ENCODE measurements around the gene SOD3. TPM values are rescaled to one million over a fixed set of nuclear protein-coding genes. Genes with fewer than 3 reads are reported as not detected.

SOD3 gene
- total RNA-seq, 6 experiments from 2014 or later, result 13.9 to 18.5 (median 16.9) TPM

DNA sequence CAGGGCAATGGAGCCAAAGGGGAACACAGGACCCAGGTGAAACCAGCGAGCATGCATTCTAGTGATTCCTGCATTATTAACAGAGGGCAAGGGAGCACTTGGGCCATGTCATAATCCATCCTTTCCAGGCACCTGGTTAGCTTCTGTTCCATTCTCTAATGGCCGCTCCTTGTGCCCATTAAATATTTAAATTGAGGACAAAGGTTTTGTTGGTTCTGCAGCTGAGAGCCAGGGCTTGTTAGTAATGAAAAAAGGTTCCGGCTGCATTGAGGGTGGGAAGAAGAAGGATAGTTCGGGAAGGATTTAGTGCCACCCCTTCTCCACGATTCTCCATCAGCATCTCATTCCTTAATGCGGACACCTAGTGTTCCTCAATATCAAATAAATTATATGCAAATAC, 13.6 kb downstream of the SOD3 start:
- DNase-seq, result no peak
- TF ChIP-seq CTCF (IDR thresholded peaks at IDR 0.05), result no peak
- Mint-ChIP-seq H3K36me3 (ENCODE audit: low read depth) (peaks cover 22% of the 10 kb centered on the region), H3K4me1 (ENCODE audit: low read depth) (peaks cover 16% of the 10 kb centered on the region), H3K9me3 (no peaks in the 10 kb centered on the region; the same call in 1 of the 2 replicates), H3K27me3 (ENCODE audit: insufficient read depth) (no peaks in the 10 kb centered on the region), H3K27ac (no peak overlapping the region; the same call in 1 of the 2 replicates), H3K4me3 (no peak overlapping the region)

GRCh38 chr4:24809376-24809775, 14.0 kb downstream of the SOD3 start:
- H3K4me3 Mint-ChIP-seq, result no peak overlapping the region
- peaks cover 16% of the 10 kb centered on the region for H3K4me1 Mint-ChIP-seq (ENCODE audit: low read depth)
- no peaks in the 10 kb centered on the region for H3K27me3 Mint-ChIP-seq (ENCODE audit: insufficient read depth)
- H3K9me3 Mint-ChIP-seq, result no peaks in the 10 kb centered on the region; the same call in 1 of the 2 replicates
- peak overlapping the region; percentile 41; the same call in 1 of the 2 replicates for H3K27ac Mint-ChIP-seq
- H3K36me3 Mint-ChIP-seq (ENCODE audit: low read depth), result peaks cover 22% of the 10 kb centered on the region
- TF ChIP-seq CTCF (IDR thresholded peaks at IDR 0.05), result peak; percentile 33
- DNase-seq, result no peak

DNA sequence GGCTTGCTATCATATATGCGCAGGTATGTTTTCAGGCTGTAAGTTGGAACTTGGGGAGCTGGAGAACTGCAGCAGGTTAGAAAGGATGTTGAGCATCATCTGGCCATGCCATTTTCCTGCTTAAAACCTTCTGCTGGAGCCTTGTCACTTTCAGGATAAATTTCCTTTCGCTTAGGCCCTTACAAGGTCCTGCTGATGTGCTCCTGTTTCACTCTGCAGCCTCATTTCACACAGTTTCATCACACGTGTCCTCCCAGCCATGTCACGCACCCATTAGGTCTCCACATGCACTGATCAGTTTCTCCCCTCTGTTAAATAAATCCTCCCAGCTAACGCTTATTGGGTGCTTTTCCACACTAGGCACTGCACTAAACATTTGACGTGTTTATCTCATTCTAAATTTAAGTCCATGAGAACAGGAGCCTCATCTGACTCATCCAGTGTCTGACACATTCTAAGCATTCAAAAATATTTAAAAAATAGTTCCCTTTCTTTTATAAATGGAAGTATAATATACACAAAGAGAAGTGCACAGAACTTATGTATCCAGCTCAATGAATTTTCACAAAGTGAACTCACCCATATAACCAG, 14.5 kb downstream of the SOD3 start:
- Mint-ChIP-seq H3K4me1 (ENCODE audit: low read depth) (peaks cover 16% of the 10 kb centered on the region), H3K36me3 (ENCODE audit: low read depth) (peaks cover 22% of the 10 kb centered on the region), H3K9me3 (no peaks in the 10 kb centered on the region; the same call in 1 of the 2 replicates), H3K4me3 (no peak overlapping the region), H3K27me3 (ENCODE audit: insufficient read depth) (no peaks in the 10 kb centered on the region), H3K27ac (peak overlapping the region; percentile 41)
- DNase-seq, result peak; percentile 41
- TF ChIP-seq CTCF (IDR thresholded peaks at IDR 0.05), result no peak

- Mint-ChIP-seq H3K9me3 (no peaks in the 10 kb centered on the region; the same call in 1 of the 2 replicates), H3K27me3 (ENCODE audit: insufficient read depth) (no peaks in the 10 kb centered on the region), H3K4me3 (no peak overlapping the region), H3K27ac (no peak overlapping the region), H3K4me1 (ENCODE audit: low read depth) (peaks cover 16% of the 10 kb centered on the region), H3K36me3 (ENCODE audit: low read depth) (peaks cover 22% of the 10 kb centered on the region)
- no peak for TF ChIP-seq CTCF (IDR thresholded peaks at IDR 0.05)
- no peak for DNase-seq
These were observed 15.7 kb downstream of the SOD3 start for GRCh38 chr4:24810871-24811631.

DNA sequence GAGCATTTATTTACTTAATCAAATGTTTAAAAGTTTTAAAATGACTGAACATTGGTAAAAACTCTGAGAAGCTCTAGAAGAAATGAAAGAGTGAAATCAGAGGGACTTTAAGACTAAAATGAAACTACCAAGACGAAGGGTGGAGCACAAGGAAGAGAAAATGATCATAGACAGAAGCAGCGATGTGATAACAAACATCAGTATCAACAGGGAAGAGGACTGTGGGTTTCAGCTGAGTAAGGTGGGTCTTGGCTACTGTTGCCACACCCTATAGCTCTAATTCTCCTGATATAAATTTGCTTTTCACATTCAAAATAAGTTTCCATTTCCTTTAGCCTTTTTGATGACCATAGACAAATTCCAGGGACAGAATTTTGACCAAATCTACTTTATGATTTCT, 18.4 kb downstream of the SOD3 start:
- no peak for DNase-seq
- Mint-ChIP-seq H3K4me1 (ENCODE audit: low read depth) (peaks cover 16% of the 10 kb centered on the region), H3K4me3 (no peak overlapping the region), H3K27me3 (ENCODE audit: insufficient read depth) (no peaks in the 10 kb centered on the region; the same call in 1 of the 2 replicates), H3K27ac (no peak overlapping the region), H3K9me3 (no peaks in the 10 kb centered on the region; the same call in 1 of the 2 replicates), H3K36me3 (ENCODE audit: low read depth) (peaks cover 23% of the 10 kb centered on the region)
- no peak for TF ChIP-seq CTCF (IDR thresholded peaks at IDR 0.05)

Measured in HFFc6 (cell line).